Medulla oblongata (tissue), 1 donor: ENCODE results near the gene WASL.
A peak's percentile ranks its signal among the peaks of the same experiment; 100 is the strongest.
"Not testable (repeated sequence)": the region's sequence is repeated elsewhere in the genome, so short reads cannot be mapped to it uniquely, and the experiment has no call there.

ENCODE experiments used
- DNase-seq: peaks from one replicate; pipeline ENCODE4 v3.0.0-alpha.2; 2015; ENCODE audit errors: extremely low spot score

The WASL gene

GRCh38 chr7:123660514-123661354 lies 88.1 kb downstream of the WASL start:
- no peak for DNase-seq

GRCh38 chr7:123658023-123658422 lies 90.8 kb downstream of the WASL start:
- no peak for DNase-seq

GRCh38 chr7:123657304-123657685 lies 91.5 kb downstream of the WASL start:
- DNase-seq: no peak

GRCh38 chr7:123656544-123657303 lies 92.1 kb downstream of the WASL start:
- no peak for DNase-seq

- DNase-seq: no peak
Measured at GRCh38 chr7:123655614-123656013, 93.2 kb downstream of the WASL start, which contains the start of gene LMOD2. Gene LMOD2 (plus strand): TSS chr7:123655866. CDS start chr7:123655964, 98 bp downstream.

- no peak for DNase-seq
Measured at GRCh38 chr7:123653162-123653561, 95.6 kb downstream of the WASL start.

GRCh38 chr7:123652406-123652805 lies 96.4 kb downstream of the WASL start:
- no peak for DNase-seq

GRCh38 chr7:123650595-123650994 lies 98.2 kb downstream of the WASL start:
- DNase-seq: no peak

GRCh38 chr7:123649964-123650363 lies 98.8 kb downstream of the WASL start:
- DNase-seq: no peak

- no peak for DNase-seq
Measured at GRCh38 chr7:123647106-123647730, 101.6 kb downstream of the WASL start.

GRCh38 chr7:123645516-123645915 lies 103.3 kb downstream of the WASL start:
- DNase-seq: no peak

- peak; percentile 9 for DNase-seq
Measured at GRCh38 chr7:123643495-123644441, 105.0 kb downstream of the WASL start.

GRCh38 chr7:123641901-123642300 lies 106.9 kb downstream of the WASL start:
- no peak for DNase-seq

GRCh38 chr7:123640583-123640982 lies 108.2 kb downstream of the WASL start:
- no peak for DNase-seq

- DNase-seq: no peak
Measured at GRCh38 chr7:123639631-123640030, 109.2 kb downstream of the WASL start.

- no peak for DNase-seq
Measured at GRCh38 chr7:123637878-123638277, 110.9 kb downstream of the WASL start.

GRCh38 chr7:123637203-123637602 lies 111.6 kb downstream of the WASL start:
- no peak for DNase-seq

- peak; percentile 14 for DNase-seq
Measured at GRCh38 chr7:123635551-123636359, 113.0 kb downstream of the WASL start.

- DNase-seq: not testable (repeated sequence)
Measured at GRCh38 chr7:123634011-123634573, 114.7 kb downstream of the WASL start.

- no peak for DNase-seq
Measured at GRCh38 chr7:123633553-123633952, 115.2 kb downstream of the WASL start.
